Caki2 (cell line): ENCODE measurements around the gene APRT. TPM values are rescaled to one million over a fixed set of nuclear protein-coding genes. Genes with fewer than 3 reads are reported as not detected.

ENCODE experiments used
- DNase-seq: peaks from one replicate; pipeline ENCODE4 v3.0.0-alpha.2; 2015; ENCODE audit warnings: low read depth
- in situ Hi-C: cut with HindIII; loops from 2 replicates; pipeline ENCODE4 v1.10.0; 2016; ENCODE audit warnings: low sequenced_read_pairs, low pct_unique_long_range_greater_than_20kb, mixed read lengths
- total RNA-seq: library from RNA; depleted of rRNA; stranded (reverse); fragments of >200 nt; shearing (Covaris generic); gene quantifications from 2 replicates; pipeline ENCODE4 v1.2.3, GENCODE V29; 2014; ENCODE audit warnings: low replicate concordance

APRT gene
- total RNA-seq, 1 experiment from 2014 or later: 262 TPM

DNA sequence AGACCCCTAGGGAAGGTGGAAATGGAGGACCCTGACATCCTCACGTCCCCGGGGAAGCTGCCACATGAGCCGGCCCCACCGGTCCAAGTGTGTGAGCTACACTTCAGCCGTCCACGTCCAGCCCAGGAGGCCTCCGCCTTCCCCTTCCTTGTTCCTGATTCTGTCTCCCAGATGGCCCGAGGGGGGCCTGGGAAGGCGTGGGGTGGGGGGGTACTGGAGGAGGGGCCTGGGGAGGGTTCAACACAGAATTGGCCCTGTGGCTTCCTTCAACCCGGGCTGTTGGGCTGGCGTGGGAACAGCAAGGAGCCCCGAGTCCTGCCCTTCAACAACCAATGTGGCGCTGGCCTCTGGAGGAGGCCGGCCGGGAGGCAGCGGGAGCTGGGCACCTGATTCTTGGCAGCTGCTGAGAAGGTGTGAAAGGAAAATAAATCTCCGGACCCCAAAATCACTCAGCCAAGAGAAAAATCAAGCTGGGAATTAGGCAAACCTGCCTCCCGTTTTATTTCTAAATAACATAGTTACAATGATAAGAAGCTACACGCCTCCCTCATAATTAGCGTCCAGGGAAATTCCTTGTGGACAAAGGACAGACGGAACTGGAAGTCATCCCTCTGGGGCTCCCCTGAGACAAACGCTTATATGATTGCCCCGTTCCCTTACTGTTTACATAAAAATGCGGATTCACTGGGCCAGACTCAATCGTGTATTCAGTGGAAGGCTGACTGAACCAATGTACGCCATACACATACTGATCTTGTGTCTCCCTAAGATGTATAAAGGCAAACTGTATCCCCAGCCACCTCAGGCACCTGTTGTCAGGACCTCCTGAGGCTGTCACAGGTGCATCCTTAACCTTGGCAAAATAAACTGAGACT lies 1.8 kb upstream of the APRT start:
- DNase-seq: no peak
- in situ Hi-C loops: no loop called here

DNA sequence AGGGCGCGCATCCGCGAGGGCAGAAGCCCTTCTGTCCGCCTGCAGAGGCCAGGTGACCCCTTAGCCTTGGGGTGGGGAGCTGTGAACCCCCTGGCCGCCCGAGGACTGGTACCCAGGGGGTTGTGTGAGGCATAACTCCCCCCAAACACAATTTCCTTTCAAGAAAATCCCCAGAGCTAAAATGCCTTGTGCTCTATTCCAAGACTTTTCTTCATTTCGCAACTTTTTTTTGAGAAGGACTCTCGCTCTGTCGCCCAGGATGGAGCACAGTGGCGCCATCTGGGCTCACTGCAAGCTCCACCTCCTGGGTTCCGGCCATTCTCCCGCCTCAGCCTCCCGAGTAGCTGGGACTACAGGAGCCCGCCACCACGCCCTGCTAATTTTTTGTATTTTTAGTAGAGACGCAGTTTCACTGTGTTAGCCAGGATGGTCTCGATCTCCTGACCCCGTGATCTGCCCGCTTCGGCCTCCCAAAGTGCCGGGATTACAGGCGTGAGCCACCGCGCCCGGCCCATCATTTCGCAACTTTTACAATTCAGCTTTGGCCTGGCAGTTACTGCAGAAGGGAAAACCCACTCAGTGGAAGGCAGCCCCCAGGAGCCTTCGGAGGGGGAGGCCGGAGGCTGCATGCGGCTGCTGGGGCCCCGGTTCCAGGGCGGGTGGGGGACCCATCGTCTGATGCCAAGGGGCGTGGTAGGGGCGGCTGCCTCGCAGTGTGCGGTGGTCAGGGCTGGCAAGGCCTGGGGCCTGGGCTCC lies 963 bp upstream of the APRT start:
- in situ Hi-C loops: no loop called here
- DNase-seq: no peak

DNA sequence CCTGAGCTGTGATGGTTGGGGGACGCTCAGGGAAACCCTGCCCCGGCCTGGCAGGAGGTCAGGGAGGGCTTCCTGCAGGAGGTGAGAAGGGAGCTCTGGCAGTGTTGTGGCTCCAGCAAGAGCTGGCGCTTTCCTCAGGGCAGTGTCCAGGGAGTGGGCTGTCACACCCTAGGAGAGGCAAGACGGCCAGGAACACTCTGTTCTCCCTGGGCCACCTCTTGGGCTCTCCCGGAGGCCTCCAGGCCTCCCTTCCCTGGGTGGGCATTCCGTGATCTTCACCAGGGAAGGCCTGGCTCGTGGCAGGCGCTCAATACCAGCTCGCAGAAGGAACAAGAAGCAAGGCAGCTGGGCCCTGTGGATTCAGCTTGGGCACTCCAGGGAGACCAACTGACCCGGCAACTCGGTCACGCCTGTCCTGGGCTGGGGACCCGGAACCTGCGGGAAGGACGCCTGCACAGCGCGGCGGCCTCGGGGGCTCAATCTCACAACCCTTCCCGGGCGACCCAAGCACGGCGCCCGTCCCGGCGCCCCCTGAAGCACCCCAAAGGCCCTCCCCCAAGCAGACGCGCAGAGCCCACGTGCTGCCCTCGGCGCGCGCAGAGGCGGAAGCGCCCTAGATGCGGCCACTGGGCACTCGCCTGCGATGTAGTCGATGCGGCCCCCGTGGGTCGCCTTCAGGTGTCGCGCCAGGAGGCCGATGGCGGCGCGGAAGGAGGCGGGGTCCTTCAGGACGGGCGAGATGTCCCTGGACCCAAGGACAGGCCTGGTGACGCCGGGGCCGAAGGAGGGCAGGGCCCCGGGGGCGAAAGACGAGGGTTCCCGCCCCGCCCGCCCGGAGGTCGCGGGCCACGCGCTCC lies 588 bp downstream of the APRT start:
- peak; percentile 84 for DNase-seq
- in situ Hi-C loops: no loop called here

DNA sequence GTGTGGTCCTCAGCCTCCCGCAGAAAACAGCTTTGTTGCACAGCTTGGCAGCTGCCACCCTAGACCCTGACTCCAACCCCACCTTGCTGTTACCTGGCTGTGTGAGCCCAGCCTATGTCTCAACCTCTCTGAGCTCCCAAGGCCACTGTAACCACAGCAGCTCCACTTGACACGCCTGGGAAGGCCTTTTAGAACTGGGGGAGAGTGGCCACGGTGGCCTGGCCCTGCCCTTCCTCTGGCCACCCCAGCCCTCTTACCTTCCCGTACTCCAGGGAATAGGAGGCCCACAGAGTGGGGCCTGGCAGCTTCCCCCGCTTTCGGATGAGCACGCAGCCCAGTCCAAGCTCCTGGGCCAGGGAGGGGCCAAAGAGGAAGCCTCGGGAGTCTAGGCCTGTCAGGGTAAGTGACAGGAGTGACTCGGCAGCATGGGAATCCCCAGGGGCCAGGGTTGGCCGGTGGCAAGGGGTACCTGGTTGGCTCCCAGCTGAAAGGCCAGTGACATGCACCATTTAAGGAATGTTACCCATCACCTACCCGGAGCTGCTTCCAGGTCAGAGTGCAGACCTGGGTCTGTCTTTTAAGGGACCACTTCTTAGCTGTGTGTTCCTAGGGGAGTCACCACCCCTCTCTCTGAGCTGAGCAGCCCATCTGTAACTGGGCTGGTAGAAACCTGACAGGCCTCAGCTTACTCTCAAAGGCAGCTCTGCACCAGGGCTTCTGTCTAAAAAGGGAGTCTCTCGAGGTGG lies 1.4 kb downstream of the APRT start:
- in situ Hi-C loops: no loop called here
- DNase-seq: peak; percentile 29

DNA sequence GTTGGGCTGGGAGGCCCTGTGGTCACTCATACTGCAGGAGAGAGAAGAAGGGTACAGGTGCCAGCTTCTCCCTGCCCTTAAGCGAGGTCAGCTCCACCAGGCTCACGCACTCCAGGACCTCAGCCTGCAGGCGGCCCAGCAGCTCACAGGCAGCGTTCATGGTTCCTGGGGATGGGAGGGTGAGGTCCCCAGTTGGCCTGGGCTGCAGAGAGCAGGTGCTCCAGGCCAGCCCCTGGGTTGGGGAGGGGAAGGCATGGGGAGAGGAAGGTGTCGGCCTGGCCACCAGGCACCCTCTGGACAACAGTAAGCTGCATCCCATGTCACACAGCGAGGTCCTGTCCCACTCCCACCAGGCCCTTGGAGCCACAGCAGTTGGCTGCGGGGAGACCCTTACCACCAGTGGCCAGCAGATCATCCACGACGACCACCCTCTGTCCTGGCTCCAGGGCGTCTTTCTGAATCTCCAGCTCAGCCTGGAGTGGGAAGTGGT lies 2.0 kb downstream of the APRT start:
- peak; percentile 12 for DNase-seq
- in situ Hi-C loops: no loop called here

DNA sequence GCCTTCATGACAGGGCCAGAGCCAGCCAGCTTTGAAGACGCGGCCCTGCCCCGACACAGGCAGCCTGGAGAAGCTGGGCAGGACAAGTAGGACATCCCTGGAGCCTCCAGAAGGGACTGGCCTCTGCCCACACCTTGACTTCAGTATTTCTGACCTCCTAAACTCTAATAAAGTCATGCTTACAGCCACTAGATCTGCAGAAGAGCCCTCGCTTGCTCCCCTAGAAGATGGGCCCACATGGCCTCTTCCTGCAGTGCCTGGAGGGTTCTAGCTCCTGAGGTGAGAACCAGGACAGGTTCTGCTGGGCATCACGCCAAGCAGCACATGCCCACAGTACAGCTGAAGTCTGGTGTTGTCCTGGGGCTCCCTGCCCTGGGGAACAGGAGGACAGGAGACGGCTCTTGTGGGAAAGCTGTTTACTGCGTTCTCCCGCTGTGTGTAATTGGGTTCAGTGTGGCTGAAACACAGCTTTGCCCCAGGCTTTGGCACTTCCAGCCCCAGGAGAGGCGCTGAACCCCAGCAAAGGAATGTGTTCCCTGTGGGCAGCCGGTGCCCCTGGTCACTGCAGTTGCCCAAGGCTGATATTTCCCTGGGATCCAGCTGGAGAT lies 2.6 kb downstream of the APRT start:
- in situ Hi-C loops: no loop called here

DNA sequence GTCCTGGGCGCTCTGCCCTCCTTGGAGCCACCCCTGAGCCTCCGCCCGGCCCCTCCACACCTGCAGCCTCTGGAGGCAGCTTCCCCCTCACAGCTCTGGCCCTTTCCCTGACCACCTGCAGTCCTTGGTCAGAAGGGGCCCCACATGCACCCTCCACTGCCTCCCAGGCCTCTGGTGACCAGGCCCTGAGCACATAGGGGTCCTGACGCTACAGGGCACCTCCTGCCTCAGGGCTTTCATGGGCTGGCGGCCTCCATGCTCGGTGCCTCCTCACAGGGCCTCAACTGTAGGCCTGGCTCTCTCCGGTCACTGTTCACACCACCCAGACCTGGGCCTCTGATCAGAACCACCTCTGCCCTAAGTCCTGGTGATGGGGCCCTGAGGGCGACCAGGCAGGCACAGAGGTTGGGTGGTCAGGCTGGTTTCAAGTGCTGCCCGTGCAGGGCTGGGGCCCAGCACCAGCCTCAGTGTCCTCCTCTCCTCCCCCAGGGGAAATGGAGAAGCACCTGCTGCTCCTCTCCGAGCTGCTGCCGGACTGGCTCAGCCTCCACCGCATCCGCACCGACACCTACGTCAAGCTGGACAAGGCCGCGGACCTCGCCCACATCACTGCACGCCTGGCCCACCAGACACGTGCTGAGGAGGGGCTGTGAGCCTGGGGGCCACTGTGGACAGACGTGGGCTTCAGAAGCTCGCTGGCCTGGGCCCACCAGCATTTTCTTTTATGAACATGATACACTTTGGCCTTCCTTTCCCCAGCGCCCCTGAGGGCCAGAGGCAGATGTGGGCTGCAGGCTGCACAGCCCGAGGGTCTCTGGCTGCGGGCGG lies 3.9 kb downstream of the APRT start:
- DNase-seq: no peak
- in situ Hi-C loops: no loop called here

More for the DNA sequence above, 2.6 kb downstream of the APRT start:
- DNase-seq: peak; percentile 8

DNA sequence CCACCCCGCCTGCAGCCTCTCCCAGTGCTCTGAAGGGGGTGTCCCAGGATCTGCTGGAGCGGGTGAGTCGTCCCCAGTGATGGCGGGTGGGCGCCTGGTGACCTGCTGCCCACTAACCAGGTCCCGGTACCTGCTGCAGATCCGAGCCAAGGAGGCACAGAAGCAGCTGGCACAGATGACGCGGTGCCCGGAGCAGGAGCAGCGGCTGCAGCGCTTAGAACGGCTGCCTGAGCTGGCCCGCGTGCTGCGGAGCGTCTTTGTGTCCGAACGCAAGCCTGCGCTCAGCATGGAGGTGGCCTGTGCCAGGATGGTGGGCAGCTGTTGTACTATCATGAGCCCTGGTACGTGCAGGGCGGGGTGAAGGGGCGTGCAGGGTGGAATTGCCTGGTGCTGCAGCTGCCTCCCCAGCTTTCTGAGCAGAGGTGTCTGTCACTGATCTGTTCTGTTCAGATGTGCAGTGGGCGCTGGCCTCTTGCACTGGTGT lies 4.5 kb downstream of the APRT start:
- in situ Hi-C loops: no loop called here

DNA sequence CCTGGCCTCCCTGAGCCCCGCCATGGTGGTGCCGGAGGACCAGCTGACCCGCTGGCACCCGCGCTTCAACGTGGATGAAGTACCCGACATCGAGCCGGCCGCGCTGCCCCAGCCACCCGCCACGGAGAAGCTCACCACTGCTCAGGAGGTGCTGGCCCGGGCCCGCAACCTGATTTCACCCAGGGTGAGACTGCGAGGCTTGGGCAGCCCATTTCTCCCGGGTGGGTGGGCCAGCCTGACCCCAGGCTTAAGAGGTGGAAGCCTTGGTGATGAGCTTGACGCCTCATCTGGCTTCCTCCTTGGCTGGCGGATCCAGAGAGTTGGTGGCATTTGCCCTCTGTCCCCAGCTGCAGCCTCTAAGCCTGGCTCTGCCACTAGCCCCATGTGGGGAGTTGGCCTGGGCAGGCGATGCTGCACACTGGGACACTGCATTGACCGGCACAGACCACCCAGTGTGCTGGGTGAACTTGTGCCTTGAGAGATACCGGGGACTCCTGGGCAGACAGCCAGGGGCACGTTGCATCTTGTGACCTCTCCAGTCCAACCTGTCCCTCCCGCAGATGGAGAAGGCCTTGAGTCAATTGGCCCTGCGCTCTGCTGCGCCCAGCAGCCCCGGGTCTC lies 5.1 kb downstream of the APRT start:
- in situ Hi-C loops: no loop called here
- no peak for DNase-seq

More for the DNA sequence above, 4.5 kb downstream of the APRT start:
- DNase-seq: no peak

DNA sequence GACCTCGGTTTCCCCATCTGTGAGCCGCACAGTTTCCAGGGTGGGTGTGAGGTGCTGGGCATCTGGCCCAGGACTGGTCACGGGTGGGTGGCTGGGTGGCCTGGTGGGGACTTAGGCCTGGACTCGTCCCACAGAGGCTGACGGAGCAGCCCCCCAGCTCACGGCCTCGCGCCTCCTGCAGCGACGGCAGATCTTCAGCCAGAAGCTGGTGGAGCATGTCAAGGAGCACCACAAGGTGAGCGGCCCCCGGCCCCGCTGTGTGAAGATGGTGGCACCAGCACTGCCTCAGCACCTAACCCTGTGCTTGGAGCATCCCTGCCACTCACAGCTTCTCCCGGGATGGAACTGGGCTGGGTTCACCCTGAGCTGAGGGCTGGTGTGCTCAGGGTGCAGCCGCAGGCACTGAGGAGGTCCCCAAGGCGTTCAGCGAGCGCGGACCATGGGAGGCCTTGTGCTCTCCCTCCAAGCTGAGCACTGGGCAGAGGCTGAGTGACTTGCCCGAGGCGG lies 5.8 kb downstream of the APRT start:
- in situ Hi-C loops: no loop called here
- no peak for DNase-seq

DNA sequence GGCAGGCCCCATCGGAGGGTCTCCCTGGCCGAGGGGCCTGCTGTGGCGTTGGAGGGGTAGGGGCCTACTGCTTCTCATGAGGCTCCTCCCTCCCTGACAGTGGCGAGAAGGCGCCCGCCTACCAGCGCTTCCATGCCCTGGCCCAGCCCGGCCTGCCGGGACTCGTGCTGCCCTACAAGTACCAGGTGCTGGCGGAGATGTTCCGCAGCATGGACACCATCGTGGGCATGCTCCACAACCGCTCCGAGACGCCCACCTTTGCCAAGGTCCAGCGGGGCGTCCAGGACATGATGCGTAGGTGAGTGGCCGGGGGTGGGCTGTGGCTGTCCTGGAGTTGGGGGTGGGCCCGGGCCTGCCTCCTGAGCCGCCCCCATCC lies 6.4 kb downstream of the APRT start:
- in situ Hi-C loops: no loop called here
- DNase-seq: no peak

DNA sequence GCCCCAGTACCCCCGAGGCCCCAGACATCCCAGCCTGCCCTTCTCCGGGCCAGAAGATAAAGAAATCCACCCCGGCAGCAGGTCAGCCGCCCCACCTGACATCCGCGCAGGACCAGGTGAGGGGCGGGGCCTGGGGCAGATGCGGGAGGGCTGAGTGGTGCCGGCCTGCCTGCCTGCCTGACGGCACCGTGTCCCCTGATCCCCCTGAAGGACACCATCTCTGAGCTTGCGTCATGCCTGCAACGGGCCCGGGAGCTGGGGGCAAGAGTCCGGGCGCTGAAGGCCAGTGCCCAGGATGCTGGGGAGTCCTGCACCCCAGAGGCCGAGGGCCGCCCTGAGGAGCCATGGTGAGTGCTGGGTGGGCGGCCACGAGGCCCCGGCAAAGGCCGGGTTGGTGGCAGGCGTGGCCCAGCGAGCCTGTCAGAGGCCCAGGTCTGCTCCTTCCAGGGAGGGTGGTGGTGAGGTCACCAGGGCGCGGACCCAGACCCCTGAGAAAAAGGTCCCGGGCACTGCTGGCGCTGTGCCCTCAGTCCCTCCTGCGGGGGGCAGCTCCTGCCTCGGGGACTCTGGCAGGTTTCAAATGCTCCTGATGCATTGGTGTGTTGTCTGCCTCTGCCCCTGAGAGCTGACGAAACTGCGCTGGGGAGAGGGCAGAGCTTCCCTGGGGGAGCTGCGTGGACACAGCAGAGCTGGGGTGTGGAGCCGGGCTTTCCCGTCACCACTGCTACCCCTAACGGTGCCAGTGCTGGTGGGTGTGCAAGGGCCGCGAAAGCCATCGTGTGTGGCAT lies 7.0 kb downstream of the APRT start:
- DNase-seq: no peak
- in situ Hi-C loops: no loop called here

DNA sequence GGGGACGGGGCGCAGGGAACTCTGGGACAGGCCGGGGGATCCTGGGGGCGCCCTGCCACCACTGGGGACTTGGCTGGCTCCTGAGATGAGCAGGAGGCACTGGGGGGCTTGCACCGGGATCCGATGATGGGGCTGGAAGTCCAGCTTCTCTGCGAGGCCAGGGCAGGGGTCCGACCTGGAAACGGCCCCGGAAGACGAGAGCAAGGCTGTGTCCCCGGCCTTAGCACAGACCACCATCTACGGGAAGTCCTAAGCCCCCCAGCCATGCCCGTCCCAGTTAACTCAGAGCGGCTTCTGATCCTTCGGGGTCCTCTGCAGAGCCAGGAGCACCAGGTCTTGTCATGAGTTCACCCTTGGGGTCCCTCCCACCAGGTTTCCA lies 7.6 kb downstream of the APRT start:
- DNase-seq: no peak
- in situ Hi-C loops: no loop called here

DNA sequence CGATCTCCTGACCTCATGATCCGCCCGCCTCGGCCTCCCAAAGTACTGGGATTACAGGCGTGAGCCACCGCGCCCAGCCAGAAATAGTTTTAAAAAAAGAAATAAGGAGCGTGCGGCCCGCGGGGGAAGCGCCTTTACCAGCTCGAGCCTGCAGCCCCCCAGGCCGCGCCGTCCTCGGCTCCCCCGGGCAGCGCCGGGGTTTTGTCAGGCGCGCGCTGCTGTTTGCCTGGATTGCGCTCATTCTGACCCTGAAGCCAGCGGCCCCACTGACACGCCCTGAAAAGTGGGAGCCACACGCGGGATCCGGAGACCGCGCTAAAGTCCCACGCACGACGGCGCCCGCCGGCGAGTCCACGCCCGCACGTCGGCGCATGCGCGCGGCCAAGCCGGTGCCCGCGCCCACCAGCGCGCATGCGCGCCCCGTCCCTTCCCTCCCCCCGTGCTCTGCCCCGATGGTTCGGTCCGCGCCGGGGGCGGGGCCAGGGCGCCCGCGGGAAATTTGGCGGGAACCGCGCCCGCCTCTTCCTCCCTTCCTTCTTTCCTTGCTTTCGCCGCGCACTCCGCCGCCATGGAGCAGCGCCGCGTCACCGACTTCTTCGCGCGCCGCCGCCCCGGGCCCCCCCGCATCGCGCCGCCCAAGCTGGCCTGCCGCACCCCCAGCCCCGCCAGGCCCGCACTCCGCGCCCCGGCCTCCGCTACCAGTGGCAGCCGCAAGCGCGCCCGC lies 8.3 kb downstream of the APRT start, which contains the start of gene CDT1:
Gene CDT1 (plus strand): TSS at position 526 of the 724 bp plus-strand sequence. CDS start 43 bp downstream, at position 569.
- in situ Hi-C loops: no loop called here
- DNase-seq: peak; percentile 79

DNA sequence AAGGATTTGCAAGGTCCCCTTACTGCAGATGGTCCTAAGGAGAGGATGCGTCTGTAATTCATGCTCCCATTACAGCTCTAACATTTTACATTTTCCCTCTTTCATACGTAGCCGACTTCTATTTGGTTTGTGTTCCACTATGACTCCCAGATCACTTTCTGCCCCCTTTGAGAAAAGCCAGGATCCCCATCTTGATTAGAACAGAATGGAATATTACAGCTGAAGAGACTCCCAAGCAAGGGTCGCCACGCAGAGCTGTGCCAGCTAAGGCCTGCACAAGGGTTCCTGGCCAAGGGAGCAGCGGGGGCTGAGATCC lies 11.5 kb downstream of the APRT start:
- no peak for DNase-seq
- in situ Hi-C loops: no loop called here
